Endothelial cell of umbilical vein (primary cell): Measurements from ENCODE around the gene CTSL.

ENCODE experiments used
- CTCF ChIP-seq, 2 donors: IDR thresholded peaks; 1 replicate in 1 of 2; 2 replicates in 1 of 2; pipeline ENCODE4 v1.5.1; 2011; ENCODE audit warnings: low read length in 2 of 2, mild to moderate bottlenecking in 2 of 2, moderate library complexity in 2 of 2, control low read depth in 1 of 2, inconsistent platforms in 1 of 2, low read depth in 1 of 2; ENCODE audit not compliant: insufficient read depth in 1 of 2; ENCODE audit errors: extremely low read depth in 1 of 2
- MAX ChIP-seq: IDR thresholded peaks from 2 replicates; pipeline ENCODE4 v1.6.1; 2011; ENCODE audit not compliant: insufficient read depth, insufficient read length
- POLR2A ChIP-seq: IDR thresholded peaks from 2 replicates; pipeline ENCODE4 v1.6.1; 2012; ENCODE audit warnings: low read depth, mild to moderate bottlenecking, control low read depth, low read length
- POLR2AphosphoS5 ChIP-seq: IDR thresholded peaks from 2 replicates; pipeline ENCODE4 v1.6.1; 2012; ENCODE audit warnings: low read depth, mild to moderate bottlenecking, control low read depth, low read length, moderate library complexity; ENCODE audit not compliant: insufficient read depth

- no peak for TF ChIP-seq CTCF (IDR thresholded peaks at IDR 0.05; ENCODE audit: extremely low read depth in 1 of 2, insufficient read depth in 1 of 2, low read depth in 1 of 2, low read length in 2 of 2)
- no peak for TF ChIP-seq POLR2A
- no peak for TF ChIP-seq MAX
- TF ChIP-seq POLR2AphosphoS5, result no peak
These were observed 7.7 kb upstream of the CTSL start for GRCh38 chr9:87718231-87718630.
